ENCODE results near the gene SNRNP70. TPM values are rescaled to one million over a fixed set of nuclear protein-coding genes. Genes with fewer than 3 reads are reported as not detected.

SNRNP70 gene
- total and polyA plus RNA-seq, 10 of the 15 experiments (the other 5 are each of a cell fraction or from before 2014, with no cell fraction given) = 2.7 to 453 (median 159) TPM

DNA sequence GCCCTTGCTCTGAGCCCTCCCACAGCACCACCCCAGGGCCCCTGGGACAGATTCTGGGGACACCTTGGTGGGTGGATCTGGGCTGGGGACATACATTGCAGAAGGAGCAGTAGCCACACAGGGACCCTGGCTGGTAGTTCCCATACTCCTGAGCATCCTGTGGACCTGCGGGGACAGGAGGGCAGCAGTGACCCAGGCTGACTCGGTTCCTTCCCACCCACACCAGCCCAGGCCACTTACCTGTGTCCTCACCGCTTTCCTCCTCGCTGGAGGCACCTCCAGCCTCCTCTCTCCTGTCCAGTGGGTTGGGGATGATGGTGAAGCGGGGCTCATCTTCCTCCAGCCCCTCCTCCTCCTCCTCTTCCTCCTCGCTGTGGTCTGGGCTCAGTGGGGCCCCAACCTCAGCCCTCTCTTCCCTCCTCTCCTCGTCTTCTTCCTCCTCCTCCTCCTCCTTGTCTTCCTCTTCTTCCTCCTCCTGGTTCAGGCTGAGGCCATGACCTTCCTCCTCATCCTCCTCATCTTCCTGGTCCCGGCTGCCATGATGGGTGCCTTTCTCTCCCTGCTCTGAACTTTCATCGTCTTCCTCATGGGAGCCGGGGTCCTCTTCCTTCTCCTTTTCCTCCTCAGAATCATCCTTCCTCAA, 68.0 kb downstream of the SNRNP70 start:
- H2AFZ ChIP-seq (ENCODE audit: control insufficient read depth, low read depth, low read length) = no peak overlapping the region
- no peaks in the 10 kb centered on the region for H3K36me3 ChIP-seq (ENCODE audit: control insufficient read depth in 2 of 2, insufficient read depth in 2 of 2, low read length in 1 of 2)
- peaks cover 10% of the 10 kb centered on the region for H3K4me1 ChIP-seq (ENCODE audit: control insufficient read depth, insufficient read depth, low read length)
- no peaks in the 10 kb centered on the region for H4K20me1 ChIP-seq (ENCODE audit: control insufficient read depth, insufficient read depth)
- intact Hi-C loops (cut with micrococcal nuclease; ENCODE audit: unreplicated experiment) (no loop called here), in situ Hi-C loops (cut with MboI) (no loop called here)
- CTCF ChIA-PET = no interaction called here
- H3K4me3 ChIP-seq = no peak overlapping the region
- H3K9ac ChIP-seq (ENCODE audit: control insufficient read depth, insufficient read depth, low read length) = no peak overlapping the region
- RAD21 ChIA-PET (ENCODE audit: unreplicated experiment) = no interaction called here
- H3K27me3 ChIP-seq (replicated peaks in 1 of 2; ENCODE audit: control insufficient read depth in 2 of 2, insufficient read depth in 2 of 2, low read length in 1 of 2) = peaks cover 6 to 27% of the 10 kb centered on the region in 2 experiments
- SMC1A ChIA-PET (ENCODE audit: uncharacterized antibody, unreplicated experiment) = no interaction called here
- BruUV-seq (replicated peaks) = no TSS peak
- no peak for ATAC-seq
- no peak overlapping the region for H3K4me2 ChIP-seq (ENCODE audit: control insufficient read depth, insufficient read depth)
- H3K9me3 ChIP-seq (replicated peaks; ENCODE audit: control insufficient read depth, insufficient read depth, low read length) = peaks cover 4% of the 10 kb centered on the region; the same call in 2 of the 3 replicates
- no peak for DNase-seq (ENCODE audit: low read depth, low spot score)
- no peak for TF ChIP-seq GATAD2B (conservative IDR thresholded peaks at IDR 0.05; ENCODE audit: low read depth)
- H3K27ac ChIP-seq (ENCODE audit: control insufficient read depth, insufficient read depth) = no peak overlapping the region
- POLR2A ChIA-PET = no interaction called here
- no peak for FAIRE-seq
- no peaks in the 10 kb centered on the region for H3K79me2 ChIP-seq (ENCODE audit: control insufficient read depth, insufficient read depth, low read length)
- WGBS (ENCODE audit: insufficient coverage, insufficient replicate concordance, low lambda C conversion rate, missing lambda C conversion rate) = 33% methylated on average over 10 of the region's 10 CpGs

DNA sequence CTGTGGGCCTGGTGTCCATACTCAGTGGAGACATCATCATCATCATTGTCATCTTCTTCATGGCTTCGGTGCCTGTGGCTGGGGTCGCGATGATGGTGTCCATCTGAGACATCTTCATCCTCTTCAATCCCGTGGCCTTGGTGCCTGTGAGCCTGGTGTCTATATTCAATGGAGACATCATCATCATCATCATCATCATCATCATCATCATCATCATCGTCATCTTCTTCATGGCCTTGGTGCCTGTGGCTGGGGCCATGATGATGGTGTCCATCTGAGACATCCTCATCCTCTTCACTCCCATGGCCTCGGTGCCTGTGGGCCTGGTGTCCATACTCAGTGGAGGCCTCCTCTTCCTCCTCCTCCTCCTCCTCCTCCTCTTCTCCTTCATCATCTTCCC, 69.0 kb downstream of the SNRNP70 start:
- FAIRE-seq (no peak), DNase-seq (ENCODE audit: low read depth, low spot score) (no peak), ATAC-seq (no peak)
- RAD21 ChIA-PET (ENCODE audit: unreplicated experiment) = no interaction called here
- peaks cover 10% of the 10 kb centered on the region for H3K4me1 ChIP-seq (ENCODE audit: control insufficient read depth, insufficient read depth, low read length)
- H3K4me3 ChIP-seq = no peak overlapping the region
- H3K27me3 ChIP-seq (replicated peaks in 1 of 2; ENCODE audit: control insufficient read depth in 2 of 2, insufficient read depth in 2 of 2, low read length in 1 of 2) = peaks cover 2 to 23% of the 10 kb centered on the region in 2 experiments
- peaks cover 4% of the 10 kb centered on the region; the same call in 2 of the 3 replicates for H3K9me3 ChIP-seq (replicated peaks; ENCODE audit: control insufficient read depth, insufficient read depth, low read length)
- no peak overlapping the region for H2AFZ ChIP-seq (ENCODE audit: control insufficient read depth, low read depth, low read length)
- H3K79me2 ChIP-seq (ENCODE audit: control insufficient read depth, insufficient read depth, low read length) = no peaks in the 10 kb centered on the region
- in situ Hi-C loops (cut with MboI) (no loop called here), intact Hi-C loops (cut with micrococcal nuclease; ENCODE audit: unreplicated experiment) (no loop called here)
- no TSS peak for BruUV-seq (replicated peaks)
- SMC1A ChIA-PET (ENCODE audit: uncharacterized antibody, unreplicated experiment) = no interaction called here
- no peak overlapping the region for H3K9ac ChIP-seq (ENCODE audit: control insufficient read depth, insufficient read depth, low read length)
- no peak overlapping the region for H3K4me2 ChIP-seq (ENCODE audit: control insufficient read depth, insufficient read depth)
- CTCF ChIA-PET = no interaction called here
- WGBS (ENCODE audit: insufficient coverage, insufficient replicate concordance, low lambda C conversion rate, missing lambda C conversion rate) = 57% methylated on average over 6 of the region's 6 CpGs
- POLR2A ChIA-PET = no interaction called here
- H3K27ac ChIP-seq (ENCODE audit: control insufficient read depth, insufficient read depth) = no peak overlapping the region
- H4K20me1 ChIP-seq (ENCODE audit: control insufficient read depth, insufficient read depth) = no peaks in the 10 kb centered on the region
- no peaks in the 10 kb centered on the region for H3K36me3 ChIP-seq (ENCODE audit: control insufficient read depth in 2 of 2, insufficient read depth in 2 of 2, low read length in 1 of 2)
- TF ChIP-seq KDM1A (IDR thresholded peaks at IDR 0.05; ENCODE audit: borderline replicate concordance) (no peak), FOXK2 (IDR thresholded peaks at IDR 0.05) (no peak), LARP7 (IDR thresholded peaks at IDR 0.05) (no peak), SREBF1 (IDR thresholded peaks at IDR 0.05; ENCODE audit: low read length) (no peak), IKZF1 (conservative IDR thresholded peaks at IDR 0.05) (no peak), RFX5 (IDR thresholded peaks at IDR 0.05; ENCODE audit: low read depth, low read length) (no peak), FOS (IDR thresholded peaks at IDR 0.05; ENCODE audit: borderline replicate concordance, extremely low read depth, insufficient read length) (no peak), SUZ12 (IDR thresholded peaks at IDR 0.05; ENCODE audit: unreplicated experiment) (no peak), RBBP5 (conservative IDR thresholded peaks at IDR 0.05) (no peak), EGR1 (IDR thresholded peaks at IDR 0.05; ENCODE audit: borderline replicate concordance in 1 of 2, low read depth in 2 of 2, low read length in 2 of 2) (no peak), E4F1 (IDR thresholded peaks at IDR 0.05; ENCODE audit: borderline replicate concordance, partially characterized antibody) (no peak)
- TF ChIP-seq, protein P1, sequence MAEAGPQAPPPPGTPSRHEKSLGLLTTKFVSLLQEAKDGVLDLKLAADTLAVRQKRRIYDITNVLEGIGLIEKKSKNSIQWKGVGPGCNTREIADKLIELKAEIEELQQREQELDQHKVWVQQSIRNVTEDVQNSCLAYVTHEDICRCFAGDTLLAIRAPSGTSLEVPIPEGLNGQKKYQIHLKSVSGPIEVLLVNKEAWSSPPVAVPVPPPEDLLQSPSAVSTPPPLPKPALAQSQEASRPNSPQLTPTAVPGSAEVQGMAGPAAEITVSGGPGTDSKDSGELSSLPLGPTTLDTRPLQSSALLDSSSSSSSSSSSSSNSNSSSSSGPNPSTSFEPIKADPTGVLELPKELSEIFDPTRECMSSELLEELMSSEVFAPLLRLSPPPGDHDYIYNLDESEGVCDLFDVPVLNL (IDR thresholded peaks at IDR 0.05; ENCODE audit: low read depth, low read length) = no peak
- TF ChIP-seq, protein P2, sequence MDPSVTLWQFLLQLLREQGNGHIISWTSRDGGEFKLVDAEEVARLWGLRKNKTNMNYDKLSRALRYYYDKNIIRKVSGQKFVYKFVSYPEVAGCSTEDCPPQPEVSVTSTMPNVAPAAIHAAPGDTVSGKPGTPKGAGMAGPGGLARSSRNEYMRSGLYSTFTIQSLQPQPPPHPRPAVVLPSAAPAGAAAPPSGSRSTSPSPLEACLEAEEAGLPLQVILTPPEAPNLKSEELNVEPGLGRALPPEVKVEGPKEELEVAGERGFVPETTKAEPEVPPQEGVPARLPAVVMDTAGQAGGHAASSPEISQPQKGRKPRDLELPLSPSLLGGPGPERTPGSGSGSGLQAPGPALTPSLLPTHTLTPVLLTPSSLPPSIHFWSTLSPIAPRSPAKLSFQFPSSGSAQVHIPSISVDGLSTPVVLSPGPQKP (IDR thresholded peaks at IDR 0.05; ENCODE audit: low read depth, low read length) = no peak

All from GM12878 (cell line).